ENCODE data around the gene CSGALNACT2.

DNA sequence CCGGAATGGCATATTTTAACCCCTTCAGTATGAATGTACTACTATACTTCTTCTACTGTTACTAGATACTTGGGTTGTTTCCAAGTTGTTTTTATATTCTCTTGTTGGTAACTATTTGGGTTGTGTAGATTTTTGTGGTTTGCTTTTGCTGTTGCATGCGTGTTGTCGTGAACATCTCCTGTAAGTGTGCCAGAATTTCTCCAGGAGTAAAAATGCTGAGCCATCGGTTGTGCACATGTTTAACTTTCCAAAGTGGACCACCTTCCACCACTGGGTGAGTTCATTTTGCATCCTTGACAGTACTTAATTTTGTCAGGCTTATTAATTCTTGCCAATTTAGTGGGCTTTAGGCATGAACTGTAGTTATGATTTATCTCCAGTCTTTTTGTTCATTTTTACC, 47.9 kb downstream of the CSGALNACT2 start:
- TF ChIP-seq CTCF (IDR thresholded peaks at IDR 0.05) (no peak), EP300 (IDR thresholded peaks at IDR 0.05; ENCODE audit: borderline replicate concordance in 1 of 2, low read depth in 1 of 2, low read length in 1 of 2) (no peak)

Measured in SK-N-SH (cell line).